ENCODE results near the gene MRPL14. TPM values are rescaled to one million over a fixed set of nuclear protein-coding genes. Genes with fewer than 3 reads are reported as not detected.
"Not testable (repeated sequence)": the region's sequence is repeated elsewhere in the genome, so short reads cannot be mapped to it uniquely, and the experiment has no call there.

The MRPL14 gene
- total and polyA plus RNA-seq, 2 of the 4 experiments (the other 2 are of a cell fraction), result 43.7 to 87.9 TPM

GRCh38 chr6:44091981-44092884 lies 35.0 kb downstream of the MRPL14 start:
- H4K8ac ChIP-seq (ENCODE audit: low read depth in 2 of 2, low read length in 2 of 2), result no peak overlapping the region
- H4K91ac ChIP-seq (ENCODE audit: insufficient read depth, low read depth, low read length), result no peak overlapping the region
- no peak overlapping the region for H3K4me2 ChIP-seq (ENCODE audit: low read depth, low read length)
- peaks cover 9% of the 10 kb centered on the region for H4K20me1 ChIP-seq (ENCODE audit: insufficient read depth, low read length)
- H3K9ac ChIP-seq (ENCODE audit: low read depth, low read length), result no peak overlapping the region
- H2BK20ac ChIP-seq (ENCODE audit: low read depth, low read length), result no peak overlapping the region
- no peak overlapping the region for H3K14ac ChIP-seq (replicated peaks; ENCODE audit: low read depth, low read length)
- ATAC-seq (ENCODE audit: low read depth), result no peak
- peaks cover 0 to 6% of the 10 kb centered on the region in 2 experiments; a peak in 2 of 4 replicates for H3K79me1 ChIP-seq (ENCODE audit: low read depth in 1 of 2, low read length in 2 of 2)
- ChIA-PET POLR2A (ENCODE audit: unreplicated experiment) (no interaction called here), CTCF (interaction anchor here (1.1 kb wide), 1 partner anchor 24 kb away, joined by 3 read pairs; no protein-coding TSS in a partner anchor)
- no peak overlapping the region for H4K5ac ChIP-seq (ENCODE audit: low read depth, low read length)
- H2AK5ac ChIP-seq (ENCODE audit: low read depth, low read length), result no peak overlapping the region
- H2AFZ ChIP-seq (replicated peaks; ENCODE audit: low read length, poor library complexity), result no peak overlapping the region
- H3K9me1 ChIP-seq (ENCODE audit: insufficient read depth, low read length), result no peaks in the 10 kb centered on the region
- WGBS, 2 experiments (ENCODE audit: extremely low coverage in 2 of 2, insufficient read length in 1 of 2), result 100% methylated on average over 3 of the region's 7 CpGs; no CpG with 5 or more reads in 1 of the 2 experiments
- no peaks in the 10 kb centered on the region for H3K9me3 ChIP-seq (ENCODE audit: control insufficient read depth, insufficient read depth, low read length)
- intact Hi-C loops (cut with micrococcal nuclease), result no loop called here
- H3K23ac ChIP-seq (ENCODE audit: low read depth, low read length), result no peak overlapping the region
- H3K18ac ChIP-seq (ENCODE audit: low read depth, low read length), result no peak overlapping the region
- H3K56ac ChIP-seq (ENCODE audit: extremely low read depth, insufficient read depth, low read length), result no peak overlapping the region
- in situ Hi-C loops (cut with MboI; ENCODE audit: low sequenced_read_pairs), result no loop called here
- H2BK120ac ChIP-seq (ENCODE audit: low read depth, low read length), result no peak overlapping the region
- no peak for DNase-seq
- H3K27me3 ChIP-seq (ENCODE audit: control insufficient read depth, insufficient read depth, low read length), result no peaks in the 10 kb centered on the region
- dilution Hi-C loops (cut with HindIII; ENCODE audit: low sequenced_read_pairs, unreplicated experiment), result no loop called here
- no peak for TF ChIP-seq CEBPB (IDR thresholded peaks at IDR 0.05; ENCODE audit: low read depth, low read length)
- no peak overlapping the region for H3K4ac ChIP-seq (ENCODE audit: low read depth, low read length)
- no peak overlapping the region for H3K27ac ChIP-seq (ENCODE audit: insufficient read depth, low read length)
- H3K36me3 ChIP-seq (ENCODE audit: control insufficient read depth, insufficient read depth, low read length), result peaks cover 6% of the 10 kb centered on the region; the same call in 1 of the 2 replicates
- no peak overlapping the region for H3K4me3 ChIP-seq (ENCODE audit: insufficient read depth, low read depth, low read length)
- no TSS peak for BruUV-seq (replicated peaks)
- H3K4me1 ChIP-seq (ENCODE audit: control insufficient read depth, insufficient read depth, low read length), result peaks cover under 1% of the 10 kb centered on the region; the same call in 1 of the 2 replicates
- no peak overlapping the region for H2BK15ac ChIP-seq (ENCODE audit: low read depth, low read length)
- no peak overlapping the region for H2AK9ac ChIP-seq (replicated peaks; ENCODE audit: low read depth, low read length, poor library complexity)
- H2BK5ac ChIP-seq (ENCODE audit: low read depth, low read length, poor library complexity, severe bottlenecking), result no peak overlapping the region

DNA sequence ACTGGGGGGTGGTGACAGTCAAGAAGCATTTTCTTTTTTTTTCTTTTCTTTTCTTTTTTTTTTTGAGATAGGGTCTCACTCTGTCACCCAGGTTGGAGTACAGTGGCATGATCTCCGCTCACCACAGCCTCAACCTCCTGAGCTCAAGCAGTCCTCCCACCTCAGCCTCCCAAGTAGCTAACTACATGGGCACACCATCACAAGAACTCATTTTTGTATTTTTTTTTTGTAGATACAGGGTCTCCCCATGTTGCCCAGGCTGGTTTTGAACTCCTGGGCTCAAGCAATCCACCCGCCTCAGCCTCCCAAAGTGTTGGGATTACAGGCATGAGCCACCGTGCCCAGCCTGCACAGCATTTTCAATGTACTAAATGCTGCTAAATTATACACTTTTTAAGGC lies 35.9 kb downstream of the MRPL14 start:
- WGBS, 2 experiments (ENCODE audit: extremely low coverage in 2 of 2, insufficient read length in 1 of 2), result no CpG with 5 or more reads among the region's 3 CpGs
- H3K4me3 ChIP-seq (ENCODE audit: insufficient read depth, low read depth, low read length); H2AK5ac ChIP-seq (ENCODE audit: low read depth, low read length); H3K56ac ChIP-seq (ENCODE audit: extremely low read depth, insufficient read depth, low read length); H3K4ac ChIP-seq (ENCODE audit: low read depth, low read length); H3K4me2 ChIP-seq (ENCODE audit: low read depth, low read length); POLR2A ChIA-PET (ENCODE audit: unreplicated experiment); H2BK15ac ChIP-seq (ENCODE audit: low read depth, low read length); H3K36me3 ChIP-seq (ENCODE audit: control insufficient read depth, insufficient read depth, low read length); H2AFZ ChIP-seq (replicated peaks; ENCODE audit: low read length, poor library complexity); H3K23ac ChIP-seq (ENCODE audit: low read depth, low read length); in situ Hi-C loops (cut with MboI; ENCODE audit: low sequenced_read_pairs); H3K27me3 ChIP-seq (ENCODE audit: control insufficient read depth, insufficient read depth, low read length); H4K20me1 ChIP-seq (ENCODE audit: insufficient read depth, low read length); H3K9me1 ChIP-seq (ENCODE audit: insufficient read depth, low read length); H3K18ac ChIP-seq (ENCODE audit: low read depth, low read length); BruUV-seq (replicated peaks); H2AK9ac ChIP-seq (replicated peaks; ENCODE audit: low read depth, low read length, poor library complexity); ATAC-seq (ENCODE audit: low read depth); H4K5ac ChIP-seq (ENCODE audit: low read depth, low read length); H4K8ac ChIP-seq (ENCODE audit: low read depth in 2 of 2, low read length in 2 of 2); intact Hi-C loops (cut with micrococcal nuclease); H4K91ac ChIP-seq (ENCODE audit: insufficient read depth, low read depth, low read length); H3K9me3 ChIP-seq (ENCODE audit: control insufficient read depth, insufficient read depth, low read length); H3K4me1 ChIP-seq (ENCODE audit: control insufficient read depth, insufficient read depth, low read length); H3K27ac ChIP-seq (ENCODE audit: insufficient read depth, low read length); DNase-seq; H2BK5ac ChIP-seq (ENCODE audit: low read depth, low read length, poor library complexity, severe bottlenecking); H2BK20ac ChIP-seq (ENCODE audit: low read depth, low read length); dilution Hi-C loops (cut with HindIII; ENCODE audit: low sequenced_read_pairs, unreplicated experiment); H3K14ac ChIP-seq (replicated peaks; ENCODE audit: low read depth, low read length); H3K79me1 ChIP-seq (ENCODE audit: low read depth in 1 of 2, low read length in 2 of 2); H3K9ac ChIP-seq (ENCODE audit: low read depth, low read length); H2BK120ac ChIP-seq (ENCODE audit: low read depth, low read length): not testable (repeated sequence)
- CTCF ChIA-PET, result interaction anchor here (0.6 to 1.1 kb wide), 2 partner anchors 25 to 236 kb away, joined by 3 read pairs; no protein-coding TSS in a partner anchor

Data from IMR-90 (cell line).